ENCODE results near the gene SLC25A2.

The SLC25A2 gene

DNA sequence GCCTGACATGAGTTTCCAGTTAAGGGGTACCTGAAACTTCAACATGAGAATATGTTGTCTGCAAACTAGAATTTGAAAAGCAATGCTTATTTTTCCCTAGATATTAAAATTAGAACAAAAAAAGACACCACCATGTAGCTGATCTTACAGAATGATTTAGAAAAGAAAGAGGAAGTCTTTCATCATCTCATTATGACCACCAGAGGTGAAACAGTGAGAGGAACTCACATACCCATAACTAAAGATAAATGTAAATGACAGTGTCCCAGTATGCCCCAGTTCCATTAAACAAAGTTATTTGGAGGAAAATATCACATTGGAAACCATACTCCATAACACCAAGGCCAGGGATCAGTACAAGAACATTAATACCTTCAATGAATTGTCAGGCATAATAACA, 9.9 kb upstream of the SLC25A2 start:
- FAIRE-seq, result no peak

DNA sequence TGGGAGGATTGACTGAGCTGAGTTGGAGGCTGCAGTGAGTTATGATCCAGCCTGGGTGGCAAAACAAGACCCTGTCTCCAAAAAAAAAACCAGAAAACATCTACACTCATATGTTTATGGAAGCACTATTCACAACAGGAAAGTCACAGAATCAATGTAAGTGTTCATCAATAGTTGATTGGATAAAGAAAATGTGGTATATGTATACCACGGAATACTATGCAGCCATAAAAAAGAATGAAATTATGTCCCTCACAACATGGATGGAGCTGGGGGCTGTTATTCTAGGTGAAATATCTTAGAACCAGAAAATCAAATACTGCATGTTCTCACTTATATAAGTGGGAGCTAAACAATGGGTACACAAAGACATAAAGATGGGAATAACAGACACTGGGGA, 2.8 kb upstream of the SLC25A2 start:
- FAIRE-seq, result no peak

DNA sequence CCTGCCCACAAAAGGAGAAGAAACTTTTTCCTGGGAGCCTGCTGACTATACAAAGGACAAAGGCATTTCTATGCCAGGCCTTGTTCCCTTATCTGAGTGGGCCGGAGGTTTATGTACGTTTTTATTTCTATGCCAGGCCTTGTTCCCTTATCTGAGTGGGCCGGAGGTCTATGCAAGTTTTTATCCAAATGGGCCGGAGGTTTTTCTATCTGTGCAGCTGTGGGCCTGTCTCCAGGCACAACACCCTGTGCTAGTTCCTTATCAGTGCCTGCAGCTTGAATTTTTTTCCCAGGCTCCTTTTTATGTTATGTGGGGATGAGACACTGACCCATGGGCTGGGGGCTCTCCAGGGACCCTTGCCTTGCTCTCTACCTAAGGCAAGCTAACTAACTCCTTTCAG, 5.5 kb downstream of the SLC25A2 start:
- FAIRE-seq, result no peak

DNA sequence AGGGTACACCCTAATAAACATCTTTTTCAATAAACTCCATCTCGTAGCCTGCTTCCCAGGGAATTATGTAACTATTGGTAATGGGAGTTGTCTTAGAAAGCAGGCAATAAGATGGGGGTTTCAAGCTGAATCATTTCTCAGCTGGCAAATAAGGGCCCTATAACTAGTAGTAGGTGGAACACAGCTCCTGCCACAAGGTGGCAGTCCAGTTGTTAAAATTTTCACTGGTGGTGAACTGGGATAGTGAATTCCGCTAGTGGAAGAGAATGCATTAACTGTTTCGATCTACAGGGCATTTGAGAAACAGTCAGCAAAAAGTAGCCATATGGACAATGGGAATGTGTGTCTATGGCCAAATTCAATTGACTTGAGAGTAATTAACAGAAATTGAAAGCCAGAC, 30.9 kb downstream of the SLC25A2 start:
- FAIRE-seq, result no peak

DNA sequence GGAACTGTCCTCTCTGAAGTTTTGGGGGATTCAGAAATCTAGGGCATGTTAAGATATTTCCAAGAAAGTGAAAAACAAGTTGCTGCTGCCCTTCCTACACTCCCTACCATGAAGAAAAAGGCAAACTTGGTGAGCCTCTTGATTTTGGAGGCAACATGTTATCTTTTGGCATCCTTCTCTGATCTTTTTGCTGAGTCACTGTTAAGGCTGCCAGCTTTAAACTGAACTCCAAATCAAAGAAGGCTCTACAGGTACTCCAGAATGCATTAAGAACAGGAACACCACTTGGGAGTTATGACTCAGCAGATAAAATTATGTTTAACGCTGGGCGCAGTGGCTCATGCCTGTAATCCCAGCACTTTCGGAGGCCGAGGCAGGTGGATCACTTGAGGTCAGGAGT, 34.7 kb downstream of the SLC25A2 start:
- no peak for FAIRE-seq

DNA sequence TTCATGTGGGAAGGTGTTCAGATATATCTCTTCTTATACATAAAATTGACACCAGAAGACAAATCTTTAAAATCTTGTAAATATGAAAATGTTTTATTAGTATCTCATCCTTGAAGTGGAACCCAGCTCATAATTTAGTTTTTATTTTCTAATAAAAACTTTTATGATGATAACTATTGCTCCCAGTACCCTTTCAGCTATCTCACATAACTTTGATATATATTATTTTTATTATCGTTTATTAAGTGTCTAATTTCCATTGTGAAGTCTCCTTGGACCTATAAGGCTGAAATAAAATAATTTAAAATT, 42.7 kb downstream of the SLC25A2 start:
- FAIRE-seq, result no peak

DNA sequence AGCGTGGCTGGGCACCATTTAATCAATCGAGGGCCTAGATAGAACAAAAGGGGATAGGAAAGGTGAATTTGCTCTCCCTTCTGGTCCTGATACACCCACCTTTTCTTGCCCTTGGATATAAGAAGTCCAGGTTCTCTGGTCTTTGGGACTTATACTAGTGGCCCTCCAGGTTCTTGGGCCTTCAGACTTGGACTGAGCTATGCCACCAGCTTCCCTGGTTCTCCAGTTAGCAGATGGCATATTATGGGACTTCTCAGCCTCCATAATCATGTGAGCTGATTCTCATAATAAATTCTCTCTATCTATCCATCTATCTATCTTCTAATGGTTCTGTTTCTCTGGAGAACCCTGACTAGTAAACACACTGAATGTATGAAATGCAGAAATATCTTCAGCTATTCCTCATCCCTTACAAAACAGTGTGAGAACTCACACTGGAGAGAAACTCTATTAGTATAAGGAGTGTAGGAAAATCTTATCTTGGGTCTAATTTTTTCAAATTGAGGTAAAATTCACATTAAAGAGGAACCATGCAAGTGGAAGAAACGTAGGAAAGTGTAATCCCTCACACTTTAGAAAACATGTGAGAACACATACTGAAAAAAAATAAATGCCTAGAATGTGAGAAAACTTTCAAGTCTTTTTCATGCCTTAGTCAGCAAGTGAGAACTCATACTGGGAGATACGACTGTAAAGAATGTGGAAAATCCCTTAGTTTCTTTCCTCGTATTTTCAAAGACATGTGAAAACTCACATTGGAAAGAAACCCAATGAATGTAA, 43.2 kb downstream of the SLC25A2 start:
- FAIRE-seq, result no peak

DNA sequence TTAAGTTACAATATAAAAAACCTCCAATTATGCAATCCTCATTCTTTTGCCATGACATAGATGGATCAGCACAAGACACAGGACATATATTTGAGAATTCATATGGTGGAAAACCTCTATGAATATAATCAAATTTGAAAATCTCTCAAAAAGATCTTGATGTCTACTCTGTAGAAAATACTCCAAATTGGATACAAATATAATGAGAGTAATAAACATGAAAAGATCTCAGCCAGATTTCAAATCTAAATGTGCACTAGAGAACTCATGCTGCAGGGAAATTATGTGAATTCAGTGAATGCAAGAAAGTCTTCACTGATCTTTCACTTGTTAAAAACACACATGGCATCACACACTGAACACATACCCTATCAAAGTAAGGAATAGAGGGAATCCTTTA, 44.9 kb downstream of the SLC25A2 start:
- no peak for FAIRE-seq

DNA sequence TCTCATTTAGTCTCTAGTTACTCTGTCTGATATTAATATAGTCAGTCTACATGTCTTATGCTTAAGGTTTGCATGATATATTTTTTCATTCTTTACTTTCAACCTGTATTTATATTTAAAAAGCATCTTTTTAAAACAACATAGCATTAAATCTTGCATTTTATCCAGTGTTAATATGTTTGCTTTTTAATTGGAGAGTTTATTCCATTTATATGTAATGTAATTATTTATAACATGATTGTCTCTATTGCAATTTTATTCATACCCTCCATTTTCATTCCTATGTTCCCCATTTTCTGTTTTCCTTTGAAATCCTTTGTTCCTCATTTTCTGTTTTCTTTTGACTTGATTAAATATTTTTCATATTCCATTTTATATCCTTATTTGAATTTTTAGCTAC, 45.4 kb downstream of the SLC25A2 start:
- FAIRE-seq, result no peak

Measured in endometrium (tissue), 2 donors.